Glutamatergic neuron (in vitro differentiated cells): ENCODE measurements around the gene GRM1. TPM values are rescaled to one million over a fixed set of nuclear protein-coding genes. Genes with fewer than 3 reads are reported as not detected.

ENCODE experiments used
- DNase-seq: peaks from one replicate; pipeline ENCODE4 v3.0.0; 2022
- H3K27ac Mint-ChIP-seq: one replicate; pipeline ENCODE4 v1.8.0; 2020; ENCODE audit warnings: mild to moderate bottlenecking, mixed read lengths, inconsistent platforms; ENCODE audit not compliant: unreplicated experiment
- H3K27me3 Mint-ChIP-seq: one replicate; pipeline ENCODE4 v1.8.0; 2020; ENCODE audit warnings: mild to moderate bottlenecking, moderate library complexity, mixed read lengths, inconsistent platforms; ENCODE audit not compliant: unreplicated experiment
- H3K36me3 Mint-ChIP-seq: one replicate; pipeline ENCODE4 v1.8.0; 2020; ENCODE audit warnings: mild to moderate bottlenecking, mixed read lengths, inconsistent platforms; ENCODE audit not compliant: unreplicated experiment
- H3K4me1 Mint-ChIP-seq: one replicate; pipeline ENCODE4 v1.8.0; 2020; ENCODE audit warnings: mild to moderate bottlenecking, low read depth, mixed read lengths, inconsistent platforms; ENCODE audit not compliant: unreplicated experiment
- H3K4me3 Mint-ChIP-seq: one replicate; pipeline ENCODE4 v1.8.0; 2020; ENCODE audit warnings: mild to moderate bottlenecking, mixed read lengths, inconsistent platforms; ENCODE audit not compliant: unreplicated experiment
- H3K9me3 Mint-ChIP-seq: one replicate; pipeline ENCODE4 v1.8.0; 2020; ENCODE audit warnings: mild to moderate bottlenecking, moderate library complexity, mixed read lengths, inconsistent platforms; ENCODE audit not compliant: unreplicated experiment
- CTCF ChIP-seq: fragments of 200-600 bp; sonication (generic); IDR thresholded peaks from one replicate; pipeline ENCODE4 v1.5.0; 2021; ENCODE audit not compliant: partially characterized antibody, unreplicated experiment
- total RNA-seq: library from RNA; stranded (reverse); fragmentation: NEBNext Ultra II Directional; extraction: Animal tissue kit (Norgen Biotek cat#: 25700); gene quantifications from one replicate; pipeline ENCODE4 v1.2.1, GENCODE V29; 2021; ENCODE audit not compliant: unreplicated experiment

The GRM1 gene
- total RNA-seq, 1 donor from 2014 or later = 0.17 TPM

GRCh38 chr6:146289816-146290588 lies 261.1 kb downstream of the GRM1 start:
- Mint-ChIP-seq H3K4me3 (no peak overlapping the region), H3K27me3 (no peaks in the 10 kb centered on the region), H3K9me3 (no peaks in the 10 kb centered on the region), H3K36me3 (no peaks in the 10 kb centered on the region), H3K27ac (no peak overlapping the region), H3K4me1 (no peaks in the 10 kb centered on the region)
- no peak for TF ChIP-seq CTCF
- no peak for DNase-seq

DNA sequence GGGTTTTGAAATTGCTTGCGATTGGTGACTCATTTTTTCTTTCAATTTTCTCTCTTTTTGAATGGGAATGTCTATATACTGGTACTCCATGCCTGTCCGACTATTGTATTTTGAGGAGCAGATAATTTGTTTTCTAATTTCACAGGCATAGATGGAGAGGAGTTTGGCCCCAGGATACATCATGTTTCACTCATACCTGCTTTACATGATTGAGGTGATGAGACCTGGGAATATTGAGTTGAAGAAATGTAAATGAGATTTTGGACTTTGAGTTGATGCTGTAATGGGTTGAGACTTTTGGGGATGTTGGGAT lies 261.7 kb downstream of the GRM1 start:
- Mint-ChIP-seq H3K27ac (no peak overlapping the region), H3K27me3 (no peaks in the 10 kb centered on the region), H3K4me3 (no peak overlapping the region), H3K36me3 (no peaks in the 10 kb centered on the region), H3K9me3 (no peaks in the 10 kb centered on the region), H3K4me1 (no peaks in the 10 kb centered on the region)
- TF ChIP-seq CTCF = no peak
- no peak for DNase-seq

- H3K9me3 Mint-ChIP-seq = no peaks in the 10 kb centered on the region
Measured at GRCh38 chr6:146292506-146292905, 263.6 kb downstream of the GRM1 start.

DNA sequence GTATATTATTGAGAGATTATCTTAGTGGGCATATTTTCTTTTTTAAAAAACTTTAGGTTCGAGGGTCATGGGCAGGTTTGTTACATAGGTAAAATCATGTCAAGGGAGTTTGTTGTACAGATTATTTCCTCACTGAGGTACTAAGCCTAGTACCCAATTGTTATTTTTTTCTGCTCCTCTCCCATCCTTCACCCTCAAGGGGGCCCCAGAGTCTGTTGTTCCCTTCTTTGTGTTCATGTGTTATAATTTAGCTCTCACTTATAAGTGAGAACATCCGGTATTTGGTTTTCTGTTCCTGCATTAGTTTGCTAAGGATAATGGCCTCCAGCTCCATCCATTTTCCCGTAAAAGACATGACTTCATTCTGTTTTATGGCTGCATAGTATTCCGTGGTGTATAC lies 266.8 kb downstream of the GRM1 start:
- no peak for TF ChIP-seq CTCF
- DNase-seq = no peak
- no peak overlapping the region for H3K27ac Mint-ChIP-seq
- no peaks in the 10 kb centered on the region for H3K36me3 Mint-ChIP-seq
- no peaks in the 10 kb centered on the region for H3K27me3 Mint-ChIP-seq
- H3K9me3 Mint-ChIP-seq = no peaks in the 10 kb centered on the region
- H3K4me3 Mint-ChIP-seq = no peak overlapping the region
- no peaks in the 10 kb centered on the region for H3K4me1 Mint-ChIP-seq

More at GRCh38 chr6:146292506-146292905, 263.6 kb downstream of the GRM1 start:
- no peak overlapping the region for H3K27ac Mint-ChIP-seq
- H3K27me3 Mint-ChIP-seq = no peaks in the 10 kb centered on the region
- H3K4me1 Mint-ChIP-seq = no peaks in the 10 kb centered on the region
- no peak overlapping the region for H3K4me3 Mint-ChIP-seq
- H3K36me3 Mint-ChIP-seq = no peaks in the 10 kb centered on the region
- no peak for DNase-seq
- TF ChIP-seq CTCF = no peak

- Mint-ChIP-seq H3K27me3 (no peaks in the 10 kb centered on the region), H3K27ac (no peak overlapping the region), H3K4me3 (no peak overlapping the region), H3K36me3 (no peaks in the 10 kb centered on the region), H3K9me3 (no peaks in the 10 kb centered on the region), H3K4me1 (no peaks in the 10 kb centered on the region)
- no peak for TF ChIP-seq CTCF
- no peak for DNase-seq
Measured at GRCh38 chr6:146297815-146298214, 269.0 kb downstream of the GRM1 start.
